ENCODE data around the gene MYO1D. TPM values are rescaled to one million over a fixed set of nuclear protein-coding genes. Genes with fewer than 3 reads are reported as not detected.

Gene MYO1D
- total and polyA plus RNA-seq, 9 donors = 20.9 to 62.2 (median 53.8) TPM

- Histone ChIP-seq H3K27ac (no peak overlapping the region), H3K36me3 (no peaks in the 10 kb centered on the region), H3K9me3 (no peaks in the 10 kb centered on the region), H3K4me1 (ENCODE audit: insufficient read depth) (no peaks in the 10 kb centered on the region), H3K4me3 (no peak overlapping the region), H3K27me3 (no peaks in the 10 kb centered on the region)
- WGBS, 3 donors = 83 to 84% (median 84%) methylated on average over 5 of the region's 5 CpGs
- intact Hi-C loops (cut with DNase I) = loop anchor here in 1 of 4 donors (10.0 kb wide), 1 partner anchor 58 kb away; no protein-coding TSS in a partner anchor
- no peak for DNase-seq
- TF ChIP-seq POLR2A (IDR thresholded peaks at IDR 0.05) (no peak), EP300 (IDR thresholded peaks at IDR 0.05) (no peak)
Observed at GRCh38 chr17:32566303-32566702, 310.6 kb downstream of the MYO1D start.

- no peaks in the 10 kb centered on the region for H3K4me1 ChIP-seq (ENCODE audit: insufficient read depth)
- WGBS, 3 donors = 89 to 93% (median 90%) methylated on average over 3 of the region's 3 CpGs
- TF ChIP-seq CTCF (IDR thresholded peaks at IDR 0.05) (no peak), EP300 (IDR thresholded peaks at IDR 0.05) (no peak), POLR2A (IDR thresholded peaks at IDR 0.05) (no peak)
Observed at GRCh38 chr17:32565401-32565800, 311.5 kb downstream of the MYO1D start.

GRCh38 chr17:32564325-32564724 is 312.6 kb downstream of the MYO1D start:
- intact Hi-C loops (cut with DNase I) = loop anchor here in 1 of 4 donors (10.0 kb wide), 1 partner anchor 60 kb away; no protein-coding TSS in a partner anchor
- Histone ChIP-seq H3K36me3 (no peaks in the 10 kb centered on the region), H3K27me3 (no peaks in the 10 kb centered on the region), H3K27ac (no peak overlapping the region), H3K4me3 (no peak overlapping the region), H3K9me3 (no peaks in the 10 kb centered on the region), H3K4me1 (ENCODE audit: insufficient read depth) (no peaks in the 10 kb centered on the region)
- WGBS, 3 donors = 66 to 73% (median 69%) methylated on average over 3 of the region's 3 CpGs
- no peak for DNase-seq
- TF ChIP-seq EP300 (IDR thresholded peaks at IDR 0.05) (no peak), CTCF (IDR thresholded peaks at IDR 0.05) (no peak), POLR2A (IDR thresholded peaks at IDR 0.05) (no peak)

More at GRCh38 chr17:32565401-32565800, 311.5 kb downstream of the MYO1D start:
- intact Hi-C loops (cut with DNase I) = loop anchor here in 1 of 4 donors (10.0 kb wide), 1 partner anchor 59 kb away; no protein-coding TSS in a partner anchor
- DNase-seq = no peak
- Histone ChIP-seq H3K4me3 (no peak overlapping the region), H3K27ac (no peak overlapping the region), H3K9me3 (no peaks in the 10 kb centered on the region), H3K27me3 (no peaks in the 10 kb centered on the region), H3K36me3 (no peaks in the 10 kb centered on the region)

- intact Hi-C loops (cut with DNase I) = loop anchor here in 1 of 4 donors (10.0 kb wide), 1 partner anchor 61 kb away; no protein-coding TSS in a partner anchor
- no peaks in the 10 kb centered on the region for H3K27me3 ChIP-seq
- 87 to 89% (median 87%) methylated on average over 6 of the region's 6 CpGs for WGBS, 3 donors
- H3K27ac ChIP-seq = no peak overlapping the region
- DNase-seq = no peak
- H3K4me1 ChIP-seq (ENCODE audit: insufficient read depth) = no peaks in the 10 kb centered on the region
- H3K4me3 ChIP-seq = no peak overlapping the region
- TF ChIP-seq EP300 (IDR thresholded peaks at IDR 0.05) (no peak), CTCF (IDR thresholded peaks at IDR 0.05) (no peak), POLR2A (IDR thresholded peaks at IDR 0.05) (no peak)
- H3K9me3 ChIP-seq = no peaks in the 10 kb centered on the region
- H3K36me3 ChIP-seq = no peaks in the 10 kb centered on the region
Observed at GRCh38 chr17:32563583-32563982, 313.3 kb downstream of the MYO1D start.

GRCh38 chr17:32558997-32559650 is 317.8 kb downstream of the MYO1D start:
- H3K27ac ChIP-seq = no peak overlapping the region
- H3K4me1 ChIP-seq (ENCODE audit: insufficient read depth) = no peaks in the 10 kb centered on the region
- H3K27me3 ChIP-seq = no peaks in the 10 kb centered on the region
- WGBS, 3 donors = 63 to 77% (median 65%) methylated on average over 4 of the region's 4 CpGs
- no peaks in the 10 kb centered on the region for H3K9me3 ChIP-seq
- DNase-seq = no peak
- no peaks in the 10 kb centered on the region for H3K36me3 ChIP-seq
- intact Hi-C loops (cut with DNase I) = no loop called here
- no peak overlapping the region for H3K4me3 ChIP-seq
- TF ChIP-seq POLR2A (IDR thresholded peaks at IDR 0.05) (no peak), EP300 (IDR thresholded peaks at IDR 0.05) (no peak), CTCF (IDR thresholded peaks at IDR 0.05) (no peak)
